HG02885 (cell line): ENCODE data around the gene KRTAP9-2.
"Not testable (repeated sequence)": the region's sequence is repeated elsewhere in the genome, so short reads cannot be mapped to it uniquely, and the experiment has no call there.

Source experiments
- ATAC-seq: cut with Tn5 transposase; IDR thresholded peaks from one replicate; pipeline ENCODE4 v1.9.1; 2021; ENCODE audit warnings: mild to moderate bottlenecking; ENCODE audit not compliant: unreplicated experiment, poor library complexity

Gene KRTAP9-2

GRCh38 chr17:41226598-41227095 lies at the start of gene KRTAP9-2:
Gene KRTAP9-2 (plus strand): TSS chr17:41226648. CDS start chr17:41226655, 7 bp downstream.
- ATAC-seq = not testable (repeated sequence)

GRCh38 chr17:41176744-41177387 lies 49.6 kb upstream of the KRTAP9-2 start:
- no peak for ATAC-seq

GRCh38 chr17:41177727-41178271 lies 48.6 kb upstream of the KRTAP9-2 start, which contains the start of gene KRTAP4-2:
Gene KRTAP4-2 (minus strand): TSS chr17:41178221. CDS start chr17:41178164, 57 bp downstream.
- no peak for ATAC-seq

GRCh38 chr17:41178341-41178740 lies 48.1 kb upstream of the KRTAP9-2 start:
- no peak for ATAC-seq

- no peak for ATAC-seq
Measured at GRCh38 chr17:41178843-41179616, 47.4 kb upstream of the KRTAP9-2 start.

- ATAC-seq = no peak
Measured at GRCh38 chr17:41184480-41184961, 41.9 kb upstream of the KRTAP9-2 start, which contains the start of gene KRTAP4-1. Gene KRTAP4-1 (minus strand): TSS chr17:41184911. CDS start chr17:41184854, 57 bp downstream.

- ATAC-seq = no peak
Measured at GRCh38 chr17:41185001-41185400, 41.4 kb upstream of the KRTAP9-2 start.

- ATAC-seq = no peak
Measured at GRCh38 chr17:41186872-41187271, 39.6 kb upstream of the KRTAP9-2 start.

- ATAC-seq = not testable (repeated sequence)
Measured at GRCh38 chr17:41189837-41190318, 36.6 kb upstream of the KRTAP9-2 start, which contains the start of gene KRTAP9-1. Gene KRTAP9-1 (plus strand): TSS chr17:41189887. CDS start chr17:41189887, 0 bp downstream.

GRCh38 chr17:41190328-41190727 lies 36.1 kb upstream of the KRTAP9-2 start:
- ATAC-seq = no peak

GRCh38 chr17:41196068-41196467 lies 30.4 kb upstream of the KRTAP9-2 start:
- no peak for ATAC-seq

- no peak for ATAC-seq
Measured at GRCh38 chr17:41199421-41200078, 26.9 kb upstream of the KRTAP9-2 start.

GRCh38 chr17:41211845-41212466 lies 14.5 kb upstream of the KRTAP9-2 start:
- no peak for ATAC-seq

- no peak for ATAC-seq
Measured at GRCh38 chr17:41212524-41213169, 13.8 kb upstream of the KRTAP9-2 start.

GRCh38 chr17:41215681-41216080 lies 10.8 kb upstream of the KRTAP9-2 start:
- ATAC-seq = no peak

GRCh38 chr17:41223821-41224220 lies 2.6 kb upstream of the KRTAP9-2 start:
- no peak for ATAC-seq

- ATAC-seq = no peak
Measured at GRCh38 chr17:41226051-41226450, 397 bp upstream of the KRTAP9-2 start.

GRCh38 chr17:41230094-41230493 lies 3.6 kb downstream of the KRTAP9-2 start:
- no peak for ATAC-seq

- ATAC-seq = no peak
Measured at GRCh38 chr17:41231731-41232130, 5.3 kb downstream of the KRTAP9-2 start.
